Liver (tissue), 9 donors: Measurements from ENCODE around the gene LY6G5B. TPM values are rescaled to one million over a fixed set of nuclear protein-coding genes. Genes with fewer than 3 reads are reported as not detected.

Experiments
- DNase-seq: peaks from one replicate; pipeline ENCODE4 v3.0.0-alpha.2; 2017; ENCODE audit warnings: low spot score
- H3K27ac ChIP-seq, 2 donors: one replicate each; pipeline ENCODE4 v1.7.0; 2013; ENCODE audit warnings: inconsistent platforms in 2 of 2, low read length in 2 of 2, control low read depth in 1 of 2, low read depth in 1 of 2, mild to moderate bottlenecking in 1 of 2
- H3K27me3 ChIP-seq, 4 donors: one replicate each; pipeline versions ENCODE4 v1.6.1 to v1.7.0; 2013; ENCODE audit warnings: low read length in 3 of 4, inconsistent platforms in 1 of 4, mild to moderate bottlenecking in 1 of 4, moderate library complexity in 1 of 4; ENCODE audit not compliant: control insufficient read depth in 4 of 4, insufficient read depth in 4 of 4
- H3K36me3 ChIP-seq, 4 donors: one replicate each; pipeline versions ENCODE4 v1.6.1 to v1.7.0; 2013; ENCODE audit warnings: low read length in 3 of 4, mild to moderate bottlenecking in 3 of 4, low read depth in 1 of 4, moderate library complexity in 1 of 4; ENCODE audit not compliant: control insufficient read depth in 4 of 4, insufficient read depth in 3 of 4
- H3K4me1 ChIP-seq, 4 donors: one replicate each; pipeline versions ENCODE4 v1.6.1 to v1.7.0; 2013; ENCODE audit warnings: low read length in 3 of 4, mild to moderate bottlenecking in 3 of 4, moderate library complexity in 1 of 4; ENCODE audit not compliant: control insufficient read depth in 4 of 4, insufficient read depth in 4 of 4
- H3K4me3 ChIP-seq, 3 donors: one replicate each; pipeline versions ENCODE4 v1.6.1 to v1.7.0; 2013; ENCODE audit warnings: low read length in 3 of 3, control low read depth in 1 of 3, low read depth in 1 of 3, mild to moderate bottlenecking in 1 of 3
- H3K9ac ChIP-seq, 2 donors: one replicate each; pipeline ENCODE4 v1.7.0; 2013; ENCODE audit warnings: low read length in 2 of 2, mild to moderate bottlenecking in 2 of 2, moderate library complexity in 2 of 2, control low read depth in 1 of 2, low read depth in 1 of 2
- H3K9me3 ChIP-seq, 4 donors: one replicate each; pipeline versions ENCODE4 v1.6.1 to v1.7.0; 2013; ENCODE audit warnings: low read length in 3 of 4; ENCODE audit not compliant: control insufficient read depth in 4 of 4
- ATF3 ChIP-seq: IDR thresholded peaks from 2 replicates; pipeline ENCODE4 v1.6.1; 2016; ENCODE audit warnings: antibody characterized with exemption
- CTCF ChIP-seq: fragments of 150-350 bp; IDR thresholded peaks from 2 replicates; pipeline ENCODE4 v1.5.1; 2017; ENCODE audit warnings: improper control_type of control experiment, low read depth, low read length; ENCODE audit not compliant: missing input control
- EGR1 ChIP-seq, 2 donors: IDR thresholded peaks; 2 replicates each; pipeline ENCODE4 v1.6.1; 2016 to 2018; ENCODE audit warnings: antibody characterized with exemption in 2 of 2, low read depth in 2 of 2
- FOXA1 ChIP-seq: IDR thresholded peaks from 2 replicates; pipeline ENCODE4 v1.6.1; 2016; ENCODE audit warnings: antibody characterized with exemption
- FOXA2 ChIP-seq: IDR thresholded peaks from 2 replicates; pipeline ENCODE4 v1.6.1; 2016; ENCODE audit warnings: antibody characterized with exemption
- GABPA ChIP-seq, 2 donors: IDR thresholded peaks in 1 of 2; conservative IDR thresholded peaks in 1 of 2; 2 replicates each; pipeline ENCODE4 v1.6.1; 2016; ENCODE audit warnings: antibody characterized with exemption in 2 of 2, mild to moderate bottlenecking in 1 of 2, moderate library complexity in 1 of 2
- HNF4A ChIP-seq, 2 donors: conservative IDR thresholded peaks; 2 replicates each; pipeline ENCODE4 v1.6.1; 2016; ENCODE audit warnings: antibody characterized with exemption in 2 of 2, mild to moderate bottlenecking in 2 of 2
- HNF4G ChIP-seq: IDR thresholded peaks from 2 replicates; pipeline ENCODE4 v1.6.1; 2016; ENCODE audit warnings: antibody characterized with exemption
- JUND ChIP-seq, 2 donors: IDR thresholded peaks; 2 replicates each; pipeline ENCODE4 v1.6.1; 2016; ENCODE audit warnings: antibody characterized with exemption in 2 of 2
- MAX ChIP-seq: IDR thresholded peaks from 2 replicates; pipeline ENCODE4 v1.6.1; 2016; ENCODE audit warnings: antibody characterized with exemption
- NR2F2 ChIP-seq: IDR thresholded peaks from 2 replicates; pipeline ENCODE4 v1.6.1; 2016; ENCODE audit warnings: antibody characterized with exemption
- RAD21 ChIP-seq, 2 donors: IDR thresholded peaks; 2 replicates each; pipeline ENCODE4 v1.6.1; 2016; ENCODE audit warnings: antibody characterized with exemption in 2 of 2, mild to moderate bottlenecking in 2 of 2
- REST ChIP-seq: IDR thresholded peaks from 2 replicates; pipeline ENCODE4 v1.6.1; 2016; ENCODE audit warnings: antibody characterized with exemption, mild to moderate bottlenecking
- RXRA ChIP-seq, 2 donors: IDR thresholded peaks; 2 replicates each; pipeline ENCODE4 v1.6.1; 2017 to 2018; ENCODE audit warnings: antibody characterized with exemption in 2 of 2, mild to moderate bottlenecking in 1 of 2
- SP1 ChIP-seq: IDR thresholded peaks from 2 replicates; pipeline ENCODE4 v1.6.1; 2018; ENCODE audit warnings: antibody characterized with exemption, mild to moderate bottlenecking
- TAF1 ChIP-seq: conservative IDR thresholded peaks from 2 replicates; pipeline ENCODE4 v1.6.1; 2016; ENCODE audit warnings: antibody characterized with exemption, mild to moderate bottlenecking
- YY1 ChIP-seq: IDR thresholded peaks from 2 replicates; pipeline ENCODE4 v1.6.1; 2016; ENCODE audit warnings: antibody characterized with exemption, mild to moderate bottlenecking
- ZBTB33 ChIP-seq: IDR thresholded peaks from 2 replicates; pipeline ENCODE4 v1.6.1; 2016; ENCODE audit warnings: antibody characterized with exemption
- WGBS: extraction: QIAGEN DNeasy Blood & Tissue Kit; methylation state at CpG from one replicate; pipeline ENCODE4 v1.1.7; 2013; 5-methylcytosine and 5-hydroxymethylcytosine counted together
- polyA plus RNA-seq, 2 donors: library from polyadenylated mRNA; stranded (reverse) in 1 of 2; unstranded in 1 of 2; fragments of 200-250 nt in 1 of 2; fragments of >200 nt in 1 of 2; fragmentation: Nextera tagmentation in 1 of 2; extraction: Ambion mirVana in 1 of 2; gene quantifications; one replicate each; pipeline versions ENCODE4 v1.2.1 to v1.2.3, GENCODE V29; 2013 to 2015
- total RNA-seq, 2 donors: library from RNA; depleted of rRNA; stranded (reverse); fragments of >200 nt; gene quantifications; one replicate each; pipeline ENCODE4 v1.2.3, GENCODE V29; 2014
- donor health status: healthy.
- donor health status: healthy.
- donor health status: healthy.
- donor health status: healthy.
- donor health status: healthy.

Gene LY6G5B
- total and polyA plus RNA-seq, 4 donors: 1.2 to 5.9 (median 2.1) TPM

- H3K4me3 ChIP-seq: peak within 1 kb of the TSS; percentile 87 to 98 (median 88)
- peaks cover 6 to 45% (median 32%) of the 10 kb centered on the region in 4 donors for H3K4me1 ChIP-seq
- H3K9ac ChIP-seq: peak within 1 kb of the TSS; percentile 81 to 94
- DNase-seq: peak; percentile 96
- H3K9me3 ChIP-seq: no peaks in the 10 kb centered on the region
- TF ChIP-seq EGR1 (IDR thresholded peaks at IDR 0.05; ENCODE audit: low read depth in 2 of 2): peak in 1 of 2 donors; percentile 49
- TF ChIP-seq HNF4G: no peak
- peak; percentile 77 for TF ChIP-seq SP1
- peak; percentile 47 for TF ChIP-seq MAX
- no peak for TF ChIP-seq CTCF
- peak; percentile 61 for TF ChIP-seq YY1
- TF ChIP-seq JUND (IDR thresholded peaks at IDR 0.05): no peak
- no peak for TF ChIP-seq FOXA1
- TF ChIP-seq RAD21 (IDR thresholded peaks at IDR 0.05): peak in 1 of 2 donors; percentile 23
- TF ChIP-seq RXRA (IDR thresholded peaks at IDR 0.05): peak; percentile 61 to 65
- no peak for TF ChIP-seq ZBTB33
- peak; percentile 46 to 53 for TF ChIP-seq HNF4A (conservative IDR thresholded peaks at IDR 0.05)
- peak; percentile 81 for TF ChIP-seq NR2F2
- no peak for TF ChIP-seq FOXA2
- TF ChIP-seq TAF1: peak; percentile 61
- peak; percentile 56 for TF ChIP-seq REST
- TF ChIP-seq ATF3: no peak
- peak; percentile 89 to 95 for TF ChIP-seq GABPA (IDR thresholded peaks at IDR 0.05 in 1 of 2, conservative IDR thresholded peaks at IDR 0.05 in 1 of 2)
- H3K36me3 ChIP-seq: peaks cover 11 to 37% (median 36%) of the 10 kb centered on the region in 4 donors
- under 1% methylated on average over 63 of the region's 63 CpGs for WGBS
- peak within 1 kb of the TSS; percentile 94 to 96 for H3K27ac ChIP-seq
- H3K27me3 ChIP-seq: no peaks in the 10 kb centered on the region
Observed at GRCh38 chr6:31665501-31666336, 4.1 kb upstream of the LY6G5B start, which contains the start of gene CSNK2B. CSNK2B (plus strand) TSS chr6:31666080; CDS start chr6:31666832, 752 bp downstream.
